Small intestine (tissue), 7 donors: ENCODE data around the gene STK25. TPM values are rescaled to one million over a fixed set of nuclear protein-coding genes. Genes with fewer than 3 reads are reported as not detected.
A peak's percentile ranks its signal among the peaks of the same experiment; 100 is the strongest.

Experiments
- DNase-seq, 2 donors: peaks; one replicate each; pipeline versions ENCODE4 v3.0.0 to v3.0.0-alpha.2; 2013
- FAIRE-seq: peaks from 2 replicates; lab custom pipeline; 2012; peaks lifted over from hg19 to GRCh38; lab: Jason Lieb, UNC
- H3K27ac ChIP-seq, 3 donors: one replicate each; pipeline ENCODE4 v1.5.1; 2013; ENCODE audit warnings: low read length in 2 of 3, mild to moderate bottlenecking in 2 of 3, control low read depth in 1 of 3, inconsistent platforms in 1 of 3, low read depth in 1 of 3, moderate library complexity in 1 of 3
- H3K27me3 ChIP-seq, 3 donors: one replicate each; pipeline ENCODE4 v1.6.1; 2013; ENCODE audit warnings: low read length in 3 of 3, inconsistent platforms in 1 of 3; ENCODE audit not compliant: control insufficient read depth in 3 of 3, insufficient read depth in 3 of 3
- H3K36me3 ChIP-seq, 3 donors: one replicate each; pipeline ENCODE4 v1.6.1; 2013; ENCODE audit warnings: low read length in 3 of 3, inconsistent platforms in 1 of 3, low read depth in 1 of 3, mild to moderate bottlenecking in 1 of 3, moderate library complexity in 1 of 3; ENCODE audit not compliant: control insufficient read depth in 3 of 3, insufficient read depth in 2 of 3
- H3K4me1 ChIP-seq, 3 donors: one replicate each; pipeline ENCODE4 v1.6.1; 2013; ENCODE audit warnings: low read length in 2 of 3, inconsistent platforms in 1 of 3, low read depth in 1 of 3, mild to moderate bottlenecking in 1 of 3, moderate library complexity in 1 of 3; ENCODE audit not compliant: control insufficient read depth in 3 of 3, insufficient read depth in 2 of 3
- H3K4me3 ChIP-seq, 3 donors: one replicate each; pipeline ENCODE4 v1.5.1; 2013; ENCODE audit warnings: low read length in 3 of 3, control low read depth in 1 of 3, inconsistent platforms in 1 of 3, low read depth in 1 of 3, mild to moderate bottlenecking in 1 of 3, moderate library complexity in 1 of 3
- H3K9me3 ChIP-seq, 2 donors: one replicate each; pipeline ENCODE4 v1.6.1; 2013; ENCODE audit warnings: low read depth in 1 of 2, low read length in 1 of 2; ENCODE audit not compliant: control insufficient read depth in 2 of 2, insufficient read depth in 1 of 2
- WGBS, 3 donors: extraction: QIAGEN DNeasy Blood & Tissue Kit; methylation state at CpG; one replicate each; pipeline ENCODE4 v1.1.7; 2013; 5-methylcytosine and 5-hydroxymethylcytosine counted together
- polyA plus RNA-seq, 4 donors: library from polyadenylated mRNA; stranded (reverse) in 3 of 4; unstranded in 1 of 4; fragments of 200-250 nt in 3 of 4; fragments of 120-200 nt in 1 of 4; gene quantifications; one replicate each; pipeline versions ENCODE4 v1.2.1 to v1.2.3, GENCODE V29; 2013
- donor health status: healthy with polysubstance abuse.
- donor health status: control.
- donor health status: control.
- donor health status: Bipolar disorder and iron deficiency.
- donor health status: healthy.

Gene STK25
- polyA plus RNA-seq, 4 donors: 122 to 190 (median 150) TPM

DNA sequence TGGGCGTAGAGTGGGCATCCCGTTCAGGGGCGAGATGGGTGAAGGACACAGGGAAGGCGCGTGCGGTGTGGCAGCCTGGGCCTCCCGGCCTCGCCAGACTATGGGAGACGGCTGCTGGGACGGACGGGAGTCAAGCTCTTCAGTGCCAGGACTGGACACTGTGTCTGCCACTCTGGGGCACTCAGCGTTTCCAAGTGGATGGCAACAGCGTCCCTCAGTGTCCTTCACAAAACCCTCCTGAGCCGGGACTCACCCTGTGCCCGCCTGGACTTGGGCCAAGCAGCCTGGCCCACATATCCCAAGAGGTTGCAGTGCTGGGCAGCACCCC is 33.9 kb upstream of the STK25 start:
- Histone ChIP-seq H3K4me3 (no peak overlapping the region), H3K9me3 (peaks cover 0 to 3% of the 10 kb centered on the region in 2 donors), H3K4me1 (peaks cover 0 to 10% (median 0%) of the 10 kb centered on the region in 3 donors), H3K36me3 (no peaks in the 10 kb centered on the region), H3K27ac (no peak overlapping the region), H3K27me3 (peaks cover 0 to 39% (median 2%) of the 10 kb centered on the region in 3 donors)
- 60 to 77% (median 64%) methylated on average over 14 to 15 of the region's 15 CpGs for WGBS, 3 donors
- no peak for DNase-seq
- no peak for FAIRE-seq

DNA sequence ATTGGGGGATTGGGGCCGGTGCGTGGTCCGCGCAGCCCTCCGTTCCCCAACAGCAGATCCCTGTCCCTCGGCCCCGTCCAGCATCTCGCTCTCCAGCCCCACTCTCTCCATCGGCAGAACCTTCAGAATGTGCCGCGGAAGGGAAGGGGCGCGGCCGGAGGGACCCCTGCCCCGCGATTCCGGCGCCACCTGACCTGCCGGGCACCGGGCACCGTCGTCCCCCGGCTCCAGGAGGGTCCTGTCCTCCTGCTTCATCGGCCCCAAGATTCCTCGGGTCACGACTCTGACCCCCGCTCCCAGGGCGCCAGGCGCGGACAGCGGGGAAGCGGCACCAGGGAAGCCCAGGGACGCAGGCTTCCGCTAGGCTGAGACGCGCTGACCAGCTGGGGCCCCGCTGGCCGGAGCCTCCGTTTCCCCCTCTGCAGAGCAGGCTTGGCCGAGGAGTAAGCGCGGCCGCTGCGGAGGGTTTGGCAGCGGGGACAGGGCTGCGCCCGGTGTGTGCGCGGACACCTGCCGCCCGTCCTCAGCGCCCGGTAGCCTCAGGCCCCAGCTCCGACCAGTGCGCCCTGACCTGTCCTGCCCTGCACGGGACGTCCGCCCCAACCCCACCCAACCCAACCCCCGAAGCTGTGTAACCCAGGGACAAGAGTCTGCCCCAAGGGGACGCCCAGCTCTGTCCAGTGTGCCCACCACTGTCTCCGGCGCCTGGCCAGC is 33.3 kb upstream of the STK25 start:
- 19 to 36% (median 31%) methylated on average over 25 to 62 of the region's 62 CpGs for WGBS, 3 donors
- Histone ChIP-seq H3K4me3 (no peak overlapping the region), H3K27me3 (peaks cover 0 to 33% (median 2%) of the 10 kb centered on the region in 3 donors), H3K36me3 (no peaks in the 10 kb centered on the region), H3K4me1 (peaks cover 0 to 5% (median 0%) of the 10 kb centered on the region in 3 donors), H3K9me3 (peaks cover 0 to 3% of the 10 kb centered on the region in 2 donors), H3K27ac (no peak overlapping the region)
- no peak for FAIRE-seq
- DNase-seq: no peak

DNA sequence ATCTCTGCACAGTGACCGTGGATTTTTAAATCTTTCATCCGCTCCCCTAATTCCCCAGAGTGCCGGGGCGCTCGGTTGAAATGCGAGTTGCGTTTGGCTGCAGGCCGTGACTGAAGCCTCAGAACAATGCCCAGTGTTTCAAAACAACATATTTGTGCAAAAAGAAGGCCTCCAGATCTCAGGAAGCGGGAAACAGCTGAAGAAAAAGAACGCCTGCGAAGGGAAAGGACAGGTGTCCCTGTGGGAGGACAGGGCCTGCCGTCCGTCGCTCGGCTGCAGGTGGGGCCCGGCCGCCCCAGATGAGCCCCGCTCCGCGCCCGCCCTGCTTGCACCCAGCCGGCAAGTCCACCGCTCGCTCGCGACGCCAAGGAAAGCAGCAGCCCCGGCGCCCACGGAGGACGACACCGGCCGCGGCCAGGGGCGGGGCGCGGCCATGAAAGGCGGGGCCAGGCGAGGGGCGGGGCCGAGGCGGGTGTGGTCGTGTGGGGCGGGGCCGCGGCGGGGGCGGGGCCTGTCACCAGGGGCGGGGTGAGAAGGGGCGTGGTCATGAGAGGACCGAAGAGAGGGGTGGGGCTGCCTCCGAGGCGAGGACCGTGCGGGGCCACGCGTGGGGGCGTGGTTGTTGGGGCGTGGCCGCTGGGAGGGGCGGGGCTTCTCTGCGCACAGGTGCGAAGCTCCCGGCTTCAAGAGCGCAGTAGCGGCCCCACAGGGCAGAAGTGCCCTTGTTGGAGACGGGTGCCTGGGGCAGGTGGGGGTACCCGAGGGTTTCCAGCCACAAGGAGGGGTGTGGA is 32.6 kb upstream of the STK25 start:
- WGBS, 3 donors: 5 to 8% (median 7%) methylated on average over 51 to 68 of the region's 68 CpGs
- DNase-seq: peak; percentile 54 to 69
- no peak overlapping the region for H3K27ac ChIP-seq

DNA sequence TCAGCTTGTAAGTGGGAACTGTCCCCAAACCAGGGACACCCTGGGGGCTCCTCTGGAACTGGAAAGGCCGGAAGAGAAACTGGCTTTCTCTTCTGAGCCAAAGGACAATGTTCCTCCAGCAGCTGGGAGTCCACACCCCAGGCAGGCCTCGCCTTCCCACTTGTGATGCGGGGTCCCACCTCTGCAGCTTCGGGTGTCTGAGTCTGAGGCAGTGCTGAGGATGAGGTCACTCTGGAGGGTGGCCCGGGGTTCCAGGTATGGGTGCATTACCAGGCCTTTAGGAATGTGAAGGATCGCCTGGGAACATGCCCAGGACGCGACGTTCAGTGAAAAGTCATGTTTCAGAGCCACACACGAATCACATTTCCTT is 32.0 kb upstream of the STK25 start:
- H3K27ac ChIP-seq: no peak overlapping the region
- DNase-seq (peak in 1 of 2 donors; percentile 22), FAIRE-seq (no peak)
- H3K9me3 ChIP-seq: peaks cover 0 to 3% of the 10 kb centered on the region in 2 donors
- WGBS, 3 donors: 23 to 56% (median 55%) methylated on average over 10 of the region's 10 CpGs
- H3K27me3 ChIP-seq: peaks cover 0 to 30% (median 2%) of the 10 kb centered on the region in 3 donors
- H3K36me3 ChIP-seq: no peaks in the 10 kb centered on the region
- H3K4me3 ChIP-seq: no peak overlapping the region
- H3K4me1 ChIP-seq: peaks cover 0 to 4% (median 0%) of the 10 kb centered on the region in 3 donors

More for the DNA sequence above, 32.6 kb upstream of the STK25 start:
- H3K27me3 ChIP-seq: peaks cover 0 to 30% (median 2%) of the 10 kb centered on the region in 3 donors
- FAIRE-seq: no peak
- H3K4me3 ChIP-seq: peak overlapping the region in 1 of 3 donors; percentile 47
- no peaks in the 10 kb centered on the region for H3K36me3 ChIP-seq
- peaks cover 0 to 3% of the 10 kb centered on the region in 2 donors for H3K9me3 ChIP-seq
- peaks cover 0 to 4% (median 0%) of the 10 kb centered on the region in 3 donors for H3K4me1 ChIP-seq

DNA sequence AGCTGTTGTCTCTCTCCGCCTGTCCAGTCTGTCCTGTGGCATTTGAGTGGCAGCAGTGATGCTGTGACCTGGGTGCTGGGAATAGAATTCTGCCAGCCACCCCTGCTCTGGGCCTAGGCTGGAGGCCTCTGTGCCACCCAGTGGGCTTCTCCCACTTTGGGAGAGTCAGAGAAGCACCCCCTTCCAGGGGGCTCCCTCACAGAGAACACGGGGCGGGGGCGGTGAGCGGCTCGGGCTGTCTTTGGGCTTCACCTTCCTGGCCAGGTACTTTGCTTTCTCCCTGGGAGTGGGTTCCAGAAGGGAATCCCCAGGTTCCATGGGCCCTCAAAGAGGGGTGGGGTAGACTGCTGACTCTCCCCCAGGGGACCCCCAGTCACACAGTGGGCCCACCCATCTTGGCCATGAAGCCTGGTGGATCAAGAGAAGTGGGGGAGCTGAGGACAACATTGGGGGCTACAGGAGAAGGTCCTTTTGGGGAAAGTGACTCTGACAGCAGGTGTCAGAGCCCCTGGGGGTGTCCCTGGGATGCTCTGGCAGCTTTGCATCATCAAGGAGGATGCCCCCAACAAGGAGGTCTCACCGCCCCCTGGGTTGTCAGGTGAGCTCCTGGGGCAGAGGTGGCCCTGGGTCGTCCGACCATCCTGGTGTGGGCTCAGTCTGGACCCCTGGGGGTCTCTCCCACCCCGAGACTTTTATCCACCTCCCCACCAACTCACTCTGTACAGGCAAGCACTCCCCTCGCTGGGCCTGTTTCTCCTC is 31.4 kb upstream of the STK25 start:
- FAIRE-seq (no peak), DNase-seq (no peak)
- 92 to 95% (median 92%) methylated on average over 11 of the region's 11 CpGs for WGBS, 3 donors
- Histone ChIP-seq H3K4me1 (peaks cover 0 to 4% (median 0%) of the 10 kb centered on the region in 3 donors), H3K4me3 (no peak overlapping the region), H3K9me3 (peaks cover 0 to 3% of the 10 kb centered on the region in 2 donors), H3K27me3 (peaks cover 0 to 30% (median 2%) of the 10 kb centered on the region in 3 donors), H3K27ac (no peak overlapping the region), H3K36me3 (no peaks in the 10 kb centered on the region)

DNA sequence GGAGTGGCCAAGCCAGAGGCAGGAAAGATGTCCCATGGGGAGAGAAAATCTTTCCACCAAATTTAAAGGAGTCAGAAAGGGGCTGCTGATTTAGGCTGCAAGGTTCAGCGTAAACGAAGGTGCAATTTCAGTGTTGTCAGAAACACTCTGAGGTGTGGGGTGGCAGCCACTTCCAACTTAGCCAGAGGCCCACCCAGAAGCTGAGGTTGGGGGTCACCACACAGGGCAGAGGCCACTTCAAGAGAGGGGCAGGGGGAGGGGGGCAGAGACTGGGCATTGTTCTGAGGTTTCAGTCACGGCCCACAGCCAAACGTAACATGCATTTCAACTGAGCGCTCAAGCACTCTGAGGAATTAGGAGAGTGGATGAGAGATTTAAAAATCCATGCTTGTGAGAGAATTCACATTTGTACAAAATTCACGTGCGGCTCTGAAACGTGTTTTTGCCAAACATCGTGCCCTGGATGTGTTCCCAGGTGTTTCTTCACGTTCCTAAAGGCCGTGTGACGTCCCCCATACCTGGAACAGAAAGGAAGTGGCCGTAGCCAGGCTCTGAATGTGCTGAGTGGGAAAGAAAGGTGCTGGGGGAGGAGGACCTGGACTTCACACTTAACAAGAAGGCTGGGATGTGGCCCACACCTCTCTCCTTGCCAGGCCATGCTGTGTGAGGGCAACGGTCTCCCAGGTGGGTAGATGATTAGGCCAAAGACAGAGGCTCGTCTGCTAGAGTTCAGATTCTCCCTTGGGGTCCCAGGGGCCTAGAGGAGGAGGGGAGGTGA is 30.6 kb upstream of the STK25 start:
- DNase-seq (no peak), FAIRE-seq (no peak)
- Histone ChIP-seq H3K36me3 (no peaks in the 10 kb centered on the region), H3K27me3 (peaks cover 0 to 30% (median 2%) of the 10 kb centered on the region in 3 donors), H3K27ac (no peak overlapping the region), H3K4me1 (peaks cover 0 to 4% (median 0%) of the 10 kb centered on the region in 3 donors), H3K4me3 (no peak overlapping the region), H3K9me3 (peaks cover 0 to 3% of the 10 kb centered on the region in 2 donors)
- 82 to 89% (median 86%) methylated on average over 15 of the region's 15 CpGs for WGBS, 3 donors

DNA sequence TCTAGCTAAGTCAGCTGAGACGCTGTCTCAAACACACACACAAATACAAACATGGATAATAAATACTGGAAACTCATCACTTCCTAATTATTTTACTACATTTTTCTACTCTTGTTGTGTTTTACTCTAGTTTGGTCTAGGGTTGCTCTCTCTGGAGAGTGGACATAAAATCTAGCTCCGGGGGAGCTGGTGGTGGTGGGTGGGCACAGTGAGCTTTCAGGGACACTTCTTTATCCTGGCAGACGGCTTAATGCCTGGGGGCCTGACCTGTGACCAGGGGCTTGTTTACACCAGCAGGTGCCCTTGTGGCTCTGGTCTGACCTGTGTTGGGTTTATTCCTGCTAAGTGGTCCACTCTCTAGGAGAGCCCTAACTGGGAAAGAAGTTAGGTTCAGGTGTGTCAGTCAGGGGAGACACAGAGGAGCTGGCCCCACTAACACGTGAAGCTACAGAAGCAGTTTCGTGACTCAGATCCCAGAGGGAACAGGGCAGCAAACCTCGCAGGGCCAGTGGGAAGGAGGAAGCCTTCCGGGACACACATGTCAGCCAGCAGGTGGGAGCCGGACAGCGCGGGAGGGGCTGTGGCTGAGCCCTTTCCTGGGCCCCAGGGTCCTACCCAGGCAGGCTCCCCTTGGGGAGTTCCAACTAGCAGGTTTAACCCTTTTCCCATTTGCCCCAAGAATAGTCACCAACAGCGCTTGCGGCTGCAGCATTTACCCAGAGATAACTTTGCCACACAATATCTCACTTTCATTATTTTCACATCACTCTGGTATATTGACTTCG is 27.7 kb upstream of the STK25 start:
- Histone ChIP-seq H3K4me3 (no peak overlapping the region), H3K36me3 (no peaks in the 10 kb centered on the region), H3K27ac (no peak overlapping the region), H3K9me3 (no peaks in the 10 kb centered on the region), H3K4me1 (no peaks in the 10 kb centered on the region), H3K27me3 (peaks cover 0 to 10% (median 2%) of the 10 kb centered on the region in 3 donors)
- 52 to 57% (median 54%) methylated on average over 13 of the region's 13 CpGs for WGBS, 3 donors
- FAIRE-seq: no peak
- no peak for DNase-seq
